NCI-H146 (cell line): ENCODE data around the gene HTR4.

Experiments
- DNase-seq: peaks from one replicate; lab custom pipeline; 2025; lab: John Stamatoyannopoulos, UW

Gene HTR4

GRCh38 chr5:148607406-148607805 lies 46.9 kb downstream of the HTR4 start:
- DNase-seq: no peak

GRCh38 chr5:148606296-148606695 lies 48.0 kb downstream of the HTR4 start:
- DNase-seq: no peak

GRCh38 chr5:148599187-148599586 lies 55.1 kb downstream of the HTR4 start:
- no peak for DNase-seq

GRCh38 chr5:148595697-148596096 lies 58.6 kb downstream of the HTR4 start:
- DNase-seq: no peak

GRCh38 chr5:148586796-148587195 lies 67.5 kb downstream of the HTR4 start:
- no peak for DNase-seq

- DNase-seq: no peak
These were observed 68.3 kb downstream of the HTR4 start for GRCh38 chr5:148585988-148586387.

GRCh38 chr5:148584103-148584502 lies 70.2 kb downstream of the HTR4 start:
- no peak for DNase-seq

GRCh38 chr5:148583421-148583965 lies 70.8 kb downstream of the HTR4 start:
- no peak for DNase-seq

GRCh38 chr5:148574167-148574566 lies 80.2 kb downstream of the HTR4 start:
- DNase-seq: no peak

- no peak for DNase-seq
These were observed 81.0 kb downstream of the HTR4 start for GRCh38 chr5:148573374-148573773.

GRCh38 chr5:148569948-148570347 lies 84.4 kb downstream of the HTR4 start:
- no peak for DNase-seq

- no peak for DNase-seq
These were observed 89.2 kb downstream of the HTR4 start for GRCh38 chr5:148565148-148565547.

GRCh38 chr5:148563021-148563420 lies 91.3 kb downstream of the HTR4 start:
- DNase-seq: no peak

- no peak for DNase-seq
These were observed 92.5 kb downstream of the HTR4 start for GRCh38 chr5:148561801-148562311.

- DNase-seq: no peak
These were observed 94.9 kb downstream of the HTR4 start for GRCh38 chr5:148559461-148559860.

- no peak for DNase-seq
These were observed 95.4 kb downstream of the HTR4 start for GRCh38 chr5:148558892-148559291.

GRCh38 chr5:148556835-148557234 lies 97.5 kb downstream of the HTR4 start:
- DNase-seq: no peak

GRCh38 chr5:148554621-148555020 lies 99.7 kb downstream of the HTR4 start:
- no peak for DNase-seq

GRCh38 chr5:148543727-148544126 lies 110.6 kb downstream of the HTR4 start:
- DNase-seq: no peak

GRCh38 chr5:148542812-148543211 lies 111.5 kb downstream of the HTR4 start:
- DNase-seq: no peak

GRCh38 chr5:148541054-148541835 lies 113.1 kb downstream of the HTR4 start:
- no peak for DNase-seq

GRCh38 chr5:148540647-148541046 lies 113.7 kb downstream of the HTR4 start:
- DNase-seq: no peak

GRCh38 chr5:148539851-148540250 lies 114.5 kb downstream of the HTR4 start:
- DNase-seq: no peak

GRCh38 chr5:148535190-148535589 lies 119.1 kb downstream of the HTR4 start:
- DNase-seq: no peak
